OCI-M2 (cell line): ENCODE results near the gene NPHP4.

Experiments
- DNase-seq: peaks from one replicate; lab custom pipeline; 2025; ENCODE audit not compliant: unreplicated experiment; lab: John Stamatoyannopoulos, UW

NPHP4 gene

GRCh38 chr1:5815716-5816115, 176.5 kb downstream of the NPHP4 start:
- no peak for DNase-seq

- DNase-seq = no peak
Observed at GRCh38 chr1:5815211-5815610, 177.0 kb downstream of the NPHP4 start.

- no peak for DNase-seq
Observed at GRCh38 chr1:5814046-5814619, 178.1 kb downstream of the NPHP4 start.

GRCh38 chr1:5813480-5813879, 178.7 kb downstream of the NPHP4 start:
- DNase-seq = no peak
